Activated CD8-positive, alpha-beta T cell treated with anti-CD3 and anti-CD28 coated beads for 36 hours (primary cell): ENCODE results near the gene C5orf52. TPM values are rescaled to one million over a fixed set of nuclear protein-coding genes. Genes with fewer than 3 reads are reported as not detected.

Experiments used
- ATAC-seq: fragments of 200-7000 bp; cut with Tn5 transposase; one replicate; pipeline ENCODE4 v1.10.0; 2021; ENCODE audit warnings: mild to moderate bottlenecking, moderate library complexity
- CTCF ChIA-PET: fragments of 350-600 bp; sonication (Branson Sonifier 250); formaldehyde crosslinking; loops from one replicate; lab custom pipeline; 2021; ENCODE audit warnings: antibody characterized with exemption; lab: Charles Lee
- POLR2A ChIA-PET: fragments of 350-600 bp; sonication (Branson Sonifier 250); formaldehyde crosslinking; loops from one replicate; lab custom pipeline; 2021; ENCODE audit warnings: antibody characterized with exemption; lab: Charles Lee
- DNase-seq: peaks from one replicate; pipeline ENCODE4 v3.0.0-alpha.2; 2020
- H3K27ac Mint-ChIP-seq: one replicate; pipeline ENCODE4 v1.8.0; 2021; ENCODE audit warnings: mild to moderate bottlenecking, mixed read lengths
- H3K27me3 Mint-ChIP-seq: one replicate; pipeline ENCODE4 v1.8.0; 2021; ENCODE audit warnings: mixed read lengths
- H3K36me3 Mint-ChIP-seq: one replicate; pipeline ENCODE4 v1.8.0; 2021; ENCODE audit warnings: low read depth, mixed read lengths
- H3K4me1 Mint-ChIP-seq: one replicate; pipeline ENCODE4 v1.8.0; 2021; ENCODE audit warnings: low read depth, mixed read lengths
- H3K4me3 Mint-ChIP-seq: one replicate; pipeline ENCODE4 v1.8.0; 2021; ENCODE audit warnings: mild to moderate bottlenecking, moderate library complexity, mixed read lengths
- H3K9me3 Mint-ChIP-seq: one replicate; pipeline ENCODE4 v1.8.0; 2021; ENCODE audit warnings: mixed read lengths
- CTCF ChIP-seq: fragments of 200-600 bp; IDR thresholded peaks from one replicate; pipeline ENCODE4 v1.8.0; 2022; ENCODE audit warnings: antibody characterized with exemption, mild to moderate bottlenecking
- intact Hi-C: fragments of 100-400 bp; cut with micrococcal nuclease; formaldehyde crosslinking; loops from one replicate; pipeline ENCODE4 v1.10.0; 2022
- total RNA-seq, 2 experiments: library from RNA; stranded (reverse); gene quantifications; one replicate each; pipeline ENCODE4 v1.2.3, GENCODE V29; 2021

Gene C5orf52
- total RNA-seq, 2 experiments from 2014 or later: not detected

- no peak for DNase-seq
- intact Hi-C loops: no loop called here
- no peak overlapping the region for H3K27ac Mint-ChIP-seq
- H3K36me3 Mint-ChIP-seq: peaks cover 16% of the 10 kb centered on the region
- no peaks in the 10 kb centered on the region for H3K27me3 Mint-ChIP-seq
- peaks cover 16% of the 10 kb centered on the region for H3K9me3 Mint-ChIP-seq
- ATAC-seq: no peak
- no peak for TF ChIP-seq CTCF
- CTCF ChIA-PET: interaction anchor here (0.9 to 3.1 kb wide), 3 partner anchors 9 to 127 kb away, joined by 3 to 9 read pairs (median 4); partner anchors contain the start of gene LSM11
- POLR2A ChIA-PET: no interaction called here
- H3K4me1 Mint-ChIP-seq: no peaks in the 10 kb centered on the region
- H3K4me3 Mint-ChIP-seq: no peak overlapping the region
Measured at GRCh38 chr5:157659868-157660660, 11.3 kb upstream of the C5orf52 start.

- Mint-ChIP-seq H3K4me1 (peaks cover 8% of the 10 kb centered on the region), H3K9me3 (peaks cover 4% of the 10 kb centered on the region), H3K27me3 (peaks cover 15% of the 10 kb centered on the region), H3K4me3 (no peak overlapping the region), H3K36me3 (peaks cover 2% of the 10 kb centered on the region), H3K27ac (no peak overlapping the region)
- ATAC-seq (no peak), DNase-seq (no peak)
- ChIA-PET CTCF (interaction anchor here (7.1 kb wide), 1 partner anchor 79 kb away, joined by 52 read pairs; the partner anchor contains the start of gene LSM11), POLR2A (no interaction called here)
- no peak for TF ChIP-seq CTCF
- intact Hi-C loops: no loop called here
Measured at GRCh38 chr5:157665467-157666070, 5.8 kb upstream of the C5orf52 start.

GRCh38 chr5:157668356-157668755, 3.0 kb upstream of the C5orf52 start:
- no peak for ATAC-seq
- peaks cover 21% of the 10 kb centered on the region for H3K4me1 Mint-ChIP-seq
- H3K27ac Mint-ChIP-seq: no peak overlapping the region
- POLR2A ChIA-PET: no interaction called here
- CTCF ChIA-PET: interaction anchor here (0.6 to 7.1 kb wide), 11 partner anchors 11 to 235 kb away, joined by 3 to 52 read pairs (median 4); partner anchors contain the start of genes LSM11 and SOX30
- no peak for DNase-seq
- peaks cover 32% of the 10 kb centered on the region for H3K27me3 Mint-ChIP-seq
- H3K36me3 Mint-ChIP-seq: peaks cover 2% of the 10 kb centered on the region
- H3K9me3 Mint-ChIP-seq: peaks cover 2% of the 10 kb centered on the region
- intact Hi-C loops: no loop called here
- TF ChIP-seq CTCF: no peak
- no peak overlapping the region for H3K4me3 Mint-ChIP-seq

- peaks cover 32% of the 10 kb centered on the region for H3K27me3 Mint-ChIP-seq
- peaks cover 2% of the 10 kb centered on the region for H3K36me3 Mint-ChIP-seq
- no peak for TF ChIP-seq CTCF
- ChIA-PET CTCF (interaction anchor here (0.9 to 7.1 kb wide), 7 partner anchors 8 to 201 kb away, joined by 3 to 52 read pairs (median 9); partner anchors contain the start of genes LSM11 and SOX30), POLR2A (no interaction called here)
- no peak overlapping the region for H3K27ac Mint-ChIP-seq
- ATAC-seq (no peak), DNase-seq (no peak)
- peaks cover 2% of the 10 kb centered on the region for H3K9me3 Mint-ChIP-seq
- intact Hi-C loops: loop anchor here (1.0 kb wide), 1 partner anchor 74 kb away; the partner anchor contains the start of gene LSM11
- peak overlapping the region; percentile 80 for H3K4me3 Mint-ChIP-seq
- H3K4me1 Mint-ChIP-seq: peaks cover 21% of the 10 kb centered on the region
Measured at GRCh38 chr5:157669701-157670097, 1.6 kb upstream of the C5orf52 start.
